ENCODE results near the gene TRMT61A. TPM values are rescaled to one million over a fixed set of nuclear protein-coding genes. Genes with fewer than 3 reads are reported as not detected.
A peak's percentile ranks its signal among the peaks of the same experiment; 100 is the strongest.

The TRMT61A gene
- total RNA-seq, 2 donors from 2014 or later = 10.0 to 17.8 TPM

GRCh38 chr14:103581206-103581605 is 52.2 kb downstream of the TRMT61A start:
- Histone ChIP-seq H3K27me3 (no peaks in the 10 kb centered on the region), H3K4me3 (no peak overlapping the region), H3K9ac (ENCODE audit: low read depth in 2 of 2, low read length in 2 of 2) (no peak overlapping the region), H3K36me3 (no peaks in the 10 kb centered on the region), H3K9me3 (no peaks in the 10 kb centered on the region), H3K27ac (no peak overlapping the region), H3K4me1 (peaks cover 6% of the 10 kb centered on the region)
- TF ChIP-seq CTCF (IDR thresholded peaks at IDR 0.05) = no peak
- DNase-seq = no peak
- intact Hi-C loops (cut with DNase I) = no loop called here

- no peak overlapping the region for H3K27ac ChIP-seq
- H3K9me3 ChIP-seq = no peaks in the 10 kb centered on the region
- H3K27me3 ChIP-seq = no peaks in the 10 kb centered on the region
- intact Hi-C loops (cut with DNase I) = no loop called here
- H3K4me1 ChIP-seq = peaks cover 2% of the 10 kb centered on the region
- no peak for TF ChIP-seq CTCF (IDR thresholded peaks at IDR 0.05)
- peak; percentile 38 for DNase-seq
- no peaks in the 10 kb centered on the region for H3K36me3 ChIP-seq
- no peak overlapping the region for H3K9ac ChIP-seq (ENCODE audit: low read depth in 2 of 2, low read length in 2 of 2)
- no peak overlapping the region for H3K4me3 ChIP-seq
These were observed 53.1 kb downstream of the TRMT61A start for GRCh38 chr14:103581954-103582703.

- no peak overlapping the region for H3K9ac ChIP-seq (ENCODE audit: low read depth in 2 of 2, low read length in 2 of 2)
- H3K4me1 ChIP-seq = no peaks in the 10 kb centered on the region
- H3K4me3 ChIP-seq = no peak overlapping the region
- H3K27me3 ChIP-seq = no peaks in the 10 kb centered on the region
- H3K36me3 ChIP-seq = no peaks in the 10 kb centered on the region
- no peaks in the 10 kb centered on the region for H3K9me3 ChIP-seq
- H3K27ac ChIP-seq = no peak overlapping the region
- no peak for TF ChIP-seq CTCF (IDR thresholded peaks at IDR 0.05)
- DNase-seq = no peak
- intact Hi-C loops (cut with DNase I) = no loop called here
These were observed 55.4 kb downstream of the TRMT61A start for GRCh38 chr14:103584326-103584915.

Other genes with a start within 250 kb of the TRMT61A start
- gene EIF5, start 195.0 kb upstream of the TRMT61A start, total RNA-seq = 100 to 1,000 TPM; 169 to 265 TPM
- 10 to 100 TPM; 52.5 to 63.6 TPM for gene MARK3, start 143.8 kb upstream of the TRMT61A start, total RNA-seq
- gene CKB, start 6.4 kb upstream of the TRMT61A start, total RNA-seq = 1,000 to 10,000 TPM; 1,501 to 4,641 TPM
- gene BAG5, start 33.5 kb downstream of the TRMT61A start, total RNA-seq = 10 to 100 TPM; 26.8 to 29.7 TPM
- 10 to 100 TPM; 37.1 to 41.5 TPM for gene COA8, start 33.8 kb downstream of the TRMT61A start, total RNA-seq
- 100 to 1,000 TPM in 1 of 2 donors, 10 to 100 TPM in 1; 78.1 to 112 TPM for gene KLC1, start 100.0 kb downstream of the TRMT61A start, total RNA-seq
- gene XRCC3, start 186.3 kb downstream of the TRMT61A start, total RNA-seq = 10 to 100 TPM in 1 of 2 donors, 1 to 10 TPM in 1; 8.3 to 70.0 TPM
- 10 to 100 TPM; 49.3 to 68.9 TPM for gene ZFYVE21, start 186.6 kb downstream of the TRMT61A start, total RNA-seq

Data from colonic mucosa (tissue), 4 donors.